GM18867 (cell line): ENCODE measurements around the gene TACO1.

ENCODE experiments used
- ATAC-seq: cut with Tn5 transposase; IDR thresholded peaks from one replicate; pipeline ENCODE4 v1.9.1; 2021; ENCODE audit warnings: mild to moderate bottlenecking, moderate library complexity; ENCODE audit not compliant: unreplicated experiment

Gene TACO1

DNA sequence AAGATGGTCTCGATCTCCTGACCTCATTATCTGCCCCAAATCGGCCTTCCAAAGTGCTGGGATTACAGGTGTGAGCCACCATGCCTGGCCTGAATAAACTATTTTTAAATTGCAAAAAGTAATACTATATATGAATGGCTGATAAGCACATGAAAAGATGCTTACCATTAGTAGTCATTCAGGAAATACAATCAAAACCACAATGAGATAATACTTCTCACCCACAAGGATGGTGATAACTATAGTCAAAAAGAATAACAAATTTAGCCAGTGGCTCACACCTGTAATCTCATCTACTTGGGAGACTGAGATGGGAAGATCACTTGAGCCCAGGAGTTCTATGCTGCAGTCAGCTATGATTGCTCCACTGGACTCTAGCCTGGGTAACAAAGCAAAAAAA, 2.4 kb upstream of the TACO1 start:
- no peak for ATAC-seq

GRCh38 chr17:63601439-63602371, 1.0 kb downstream of the TACO1 start:
- ATAC-seq = no peak

DNA sequence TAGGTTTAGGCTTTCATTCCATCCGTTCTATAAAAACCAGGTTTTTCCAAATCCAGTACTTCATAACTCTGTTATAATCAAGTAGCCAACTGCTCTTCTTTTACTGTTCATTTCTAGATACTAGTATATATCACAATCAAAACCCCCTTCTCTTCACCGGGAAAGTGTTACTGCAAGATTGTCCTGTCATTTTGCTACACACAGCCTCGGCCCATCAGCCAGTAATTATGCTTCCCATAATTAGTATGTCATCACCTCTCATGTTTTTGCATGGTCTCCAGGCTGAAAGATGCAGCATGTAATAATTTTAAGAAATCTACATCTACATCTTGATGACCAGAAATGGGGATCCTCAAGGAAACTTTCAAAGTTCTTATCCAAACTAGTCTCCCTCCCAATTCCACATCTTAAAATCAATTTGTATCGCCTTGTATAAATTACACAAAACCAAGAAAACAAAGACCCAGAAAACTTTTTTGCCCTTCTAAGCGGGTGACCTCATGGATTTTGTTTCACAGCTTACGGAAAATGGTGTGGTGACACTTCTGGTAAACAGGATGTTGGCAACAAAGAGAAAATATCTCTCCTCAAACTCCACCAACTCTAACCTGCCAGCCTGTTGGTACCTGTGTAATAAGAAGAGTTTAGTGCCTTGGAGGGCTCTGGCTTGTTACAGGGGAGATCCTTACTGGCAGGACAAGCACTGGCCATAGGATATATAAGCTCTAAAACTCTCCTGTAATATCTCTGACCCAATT, 9.3 kb downstream of the TACO1 start:
- ATAC-seq = no peak

DNA sequence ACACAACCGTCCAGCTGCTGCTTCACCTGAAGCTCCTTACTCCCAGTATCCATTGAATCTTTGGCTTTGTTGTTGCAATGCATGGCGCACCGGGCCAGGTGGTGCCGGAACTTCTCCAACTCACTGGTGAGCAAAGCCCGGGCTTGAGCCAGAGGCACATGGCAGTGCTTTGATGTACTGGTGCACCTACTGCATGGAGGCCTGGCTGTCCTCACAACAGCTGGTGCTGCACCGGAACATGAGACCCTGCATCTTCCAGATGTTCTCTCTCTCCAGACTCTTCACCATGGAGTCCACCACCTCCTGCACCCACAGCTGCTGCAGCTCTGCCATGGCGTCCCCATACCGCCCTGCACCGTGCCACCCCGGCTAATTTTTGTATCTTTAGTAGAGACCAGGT, 10.2 kb downstream of the TACO1 start:
- ATAC-seq = no peak

DNA sequence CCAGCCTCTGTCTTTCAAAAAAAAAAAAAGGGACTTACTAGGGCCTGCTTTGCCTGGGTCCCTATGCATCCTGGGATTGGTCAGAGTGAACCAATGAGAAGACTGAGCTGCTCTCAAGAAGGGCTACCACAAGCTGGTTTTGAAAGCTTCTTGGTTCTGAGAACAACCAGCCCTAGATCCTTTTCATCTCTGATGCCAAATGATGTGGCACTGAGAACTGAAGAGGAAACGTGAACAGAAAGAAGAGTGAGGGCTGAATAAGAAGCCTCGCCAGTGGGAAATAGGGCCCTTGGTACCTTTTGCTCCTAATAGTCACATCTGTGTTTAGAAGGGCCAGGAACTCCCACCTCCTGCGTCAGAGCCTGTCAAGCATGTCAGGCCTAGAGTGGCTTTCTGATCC, 10.7 kb downstream of the TACO1 start:
- ATAC-seq = no peak

DNA sequence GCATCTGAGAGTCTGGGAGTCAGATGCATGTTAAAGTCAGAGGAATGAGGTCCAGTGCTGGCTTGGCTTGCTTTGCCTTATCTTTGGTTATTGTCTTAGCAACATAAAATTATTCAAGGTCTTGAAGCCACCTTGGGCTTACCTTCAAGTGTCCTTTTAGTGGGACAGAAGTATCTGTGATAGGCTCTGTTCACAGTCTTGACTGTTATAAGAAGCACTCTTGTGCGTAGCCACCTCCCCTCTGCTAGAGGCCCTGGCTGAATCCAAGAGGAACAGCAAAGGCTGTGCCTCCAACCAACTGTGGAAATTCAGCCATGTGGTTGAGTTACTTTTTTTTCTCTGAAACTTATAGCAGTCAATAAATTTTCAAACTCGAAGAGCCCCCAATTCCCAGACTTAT, 13.0 kb downstream of the TACO1 start:
- no peak for ATAC-seq

GRCh38 chr17:63621229-63621683, 20.6 kb downstream of the TACO1 start:
- no peak for ATAC-seq

GRCh38 chr17:63621684-63622573, 21.2 kb downstream of the TACO1 start, which contains the start of gene MAP3K3:
Gene MAP3K3 (plus strand): TSS chr17:63622417. CDS start chr17:63622760, 343 bp downstream.
- peak; percentile 89 for ATAC-seq

- ATAC-seq = peak; percentile 30
Measured at GRCh38 chr17:63622574-63623390, 22.1 kb downstream of the TACO1 start.

- ATAC-seq = no peak
Measured at GRCh38 chr17:63623786-63624530, 23.3 kb downstream of the TACO1 start.

DNA sequence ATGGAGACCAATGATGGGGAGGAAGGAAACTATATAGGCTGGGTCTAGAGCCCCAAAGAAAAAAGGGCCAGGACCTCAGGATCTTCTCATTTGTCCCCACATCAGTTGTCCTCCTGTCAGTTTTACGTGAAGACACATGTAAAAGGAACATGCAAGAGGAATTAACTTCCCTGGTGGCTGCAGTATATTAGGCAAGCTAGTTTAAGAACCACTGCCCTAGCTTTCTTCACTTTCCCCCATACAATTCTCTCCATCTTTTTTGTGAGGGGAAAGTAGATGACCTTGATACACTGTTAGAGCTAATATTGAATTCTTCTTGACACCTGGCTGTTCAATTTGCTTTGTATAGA, 23.8 kb downstream of the TACO1 start:
- no peak for ATAC-seq

GRCh38 chr17:63626551-63627180, 26.0 kb downstream of the TACO1 start:
- ATAC-seq = no peak

GRCh38 chr17:63629627-63630026, 28.9 kb downstream of the TACO1 start:
- ATAC-seq = no peak

GRCh38 chr17:63631062-63631461, 30.4 kb downstream of the TACO1 start:
- no peak for ATAC-seq

DNA sequence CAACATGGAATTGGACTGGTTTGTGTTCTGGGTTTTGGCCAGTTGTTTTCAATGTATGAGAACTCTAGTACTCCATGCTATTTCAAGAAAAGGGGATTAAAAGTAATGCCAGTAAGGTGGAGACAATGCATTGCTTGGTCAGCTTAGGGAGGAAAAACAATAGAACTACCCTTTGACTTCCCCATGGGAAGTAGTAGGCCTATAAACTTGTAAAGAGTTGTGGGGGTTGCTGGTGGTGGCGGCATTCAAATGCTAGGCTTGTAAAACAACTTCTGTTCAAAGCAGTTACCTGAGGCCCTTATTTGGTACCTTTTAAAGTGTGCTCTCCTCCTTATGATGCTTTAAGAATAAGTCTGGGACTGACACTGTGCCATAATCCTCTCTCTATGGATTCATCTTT, 30.9 kb downstream of the TACO1 start:
- no peak for ATAC-seq

GRCh38 chr17:63633742-63634141, 33.0 kb downstream of the TACO1 start:
- ATAC-seq = no peak

DNA sequence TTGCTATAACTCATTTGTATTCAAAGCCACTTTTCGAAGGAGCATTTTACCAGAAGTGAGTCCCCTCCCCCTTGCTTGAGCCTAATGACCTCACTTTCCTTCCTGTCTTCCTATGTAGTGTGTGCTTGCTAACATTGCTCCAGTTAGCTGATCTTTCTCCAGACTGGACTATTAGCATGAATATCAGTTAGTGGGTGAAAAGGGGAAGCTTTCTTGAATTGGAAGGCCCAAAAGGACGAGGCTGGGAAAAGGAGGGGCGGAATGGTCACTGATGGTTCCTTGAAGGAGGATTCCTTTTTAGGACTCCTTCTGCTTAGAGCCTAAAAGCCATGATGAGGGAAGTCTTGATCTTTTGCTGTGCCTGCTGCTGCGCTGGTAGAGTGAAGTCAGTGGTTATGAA, 33.5 kb downstream of the TACO1 start:
- no peak for ATAC-seq

GRCh38 chr17:63634816-63635215, 34.1 kb downstream of the TACO1 start:
- no peak for ATAC-seq

DNA sequence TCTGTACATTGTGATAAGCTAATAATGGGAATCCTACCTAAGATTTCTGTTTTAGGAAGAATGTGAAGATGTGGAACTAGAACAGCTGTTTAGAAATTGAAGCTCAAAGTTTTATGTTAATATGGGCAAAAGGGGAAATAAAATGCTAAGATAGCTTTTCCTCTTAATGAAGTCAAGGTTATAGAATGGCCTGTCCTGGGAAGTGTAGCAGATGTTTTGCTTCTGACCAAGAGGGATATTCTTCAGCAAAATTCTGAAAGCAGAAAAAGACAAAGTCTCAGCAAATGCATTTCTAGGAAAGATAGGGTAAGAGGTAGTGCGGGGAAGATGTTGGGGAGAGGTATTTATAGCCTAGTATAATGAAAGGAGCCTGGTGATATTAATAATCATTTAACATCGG, 34.6 kb downstream of the TACO1 start:
- ATAC-seq = no peak
